Adipocyte (in vitro differentiated cells): ENCODE data around the gene CST7.

ENCODE experiments used
- DNase-seq: peaks from one replicate; pipeline ENCODE4 v3.0.0-alpha.2; 2015; ENCODE audit warnings: low read depth
- H3K27me3 ChIP-seq: replicated peaks from 2 replicates; pipeline ENCODE4 v1.7.0; 2013; ENCODE audit warnings: mild to moderate bottlenecking, low read length, moderate library complexity; ENCODE audit not compliant: control insufficient read depth, insufficient read depth
- H3K36me3 ChIP-seq: 2 replicates; pipeline ENCODE4 v1.7.0; 2013; ENCODE audit warnings: low read length, mild to moderate bottlenecking, moderate library complexity; ENCODE audit not compliant: control insufficient read depth, insufficient read depth, severe bottlenecking
- H3K4me1 ChIP-seq: 2 replicates; pipeline ENCODE4 v1.7.0; 2013; ENCODE audit warnings: mild to moderate bottlenecking, low read length, moderate library complexity; ENCODE audit not compliant: control insufficient read depth, insufficient read depth
- H3K4me3 ChIP-seq: 2 replicates; pipeline ENCODE4 v1.7.0; 2013; ENCODE audit warnings: mild to moderate bottlenecking, low read length, moderate library complexity
- H3K9ac ChIP-seq: 2 replicates; pipeline ENCODE4 v1.7.0; 2013; ENCODE audit warnings: mild to moderate bottlenecking, low read length, moderate library complexity
- H3K9me3 ChIP-seq: 2 replicates; pipeline ENCODE4 v1.7.0; 2013; ENCODE audit warnings: mild to moderate bottlenecking, low read length, moderate library complexity; ENCODE audit not compliant: control insufficient read depth

Gene CST7

DNA sequence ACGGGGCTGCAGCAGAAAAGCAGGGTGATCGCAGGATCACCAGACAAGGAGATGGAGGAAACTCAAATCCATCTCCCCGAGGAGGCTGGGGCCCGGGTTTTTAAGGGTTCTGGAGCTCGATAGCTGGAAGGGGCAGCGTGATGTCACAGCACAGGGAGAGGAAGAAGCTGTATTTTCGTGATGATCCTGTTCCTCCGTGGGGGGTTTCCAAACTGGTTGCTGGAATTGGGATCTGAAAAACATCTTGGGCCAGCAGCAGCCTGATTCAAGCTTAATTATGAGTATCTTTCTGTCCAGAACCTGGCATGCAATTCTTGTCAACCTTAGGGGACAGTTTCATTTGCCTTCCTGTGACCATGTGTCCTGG lies 4.1 kb downstream of the CST7 start:
- no peaks in the 10 kb centered on the region for H3K9me3 ChIP-seq
- H3K4me3 ChIP-seq = no peak overlapping the region
- peaks cover 37% of the 10 kb centered on the region for H3K36me3 ChIP-seq
- H3K27me3 ChIP-seq = no peaks in the 10 kb centered on the region
- H3K4me1 ChIP-seq = peaks cover 10% of the 10 kb centered on the region
- DNase-seq = no peak
- H3K9ac ChIP-seq = no peak overlapping the region

DNA sequence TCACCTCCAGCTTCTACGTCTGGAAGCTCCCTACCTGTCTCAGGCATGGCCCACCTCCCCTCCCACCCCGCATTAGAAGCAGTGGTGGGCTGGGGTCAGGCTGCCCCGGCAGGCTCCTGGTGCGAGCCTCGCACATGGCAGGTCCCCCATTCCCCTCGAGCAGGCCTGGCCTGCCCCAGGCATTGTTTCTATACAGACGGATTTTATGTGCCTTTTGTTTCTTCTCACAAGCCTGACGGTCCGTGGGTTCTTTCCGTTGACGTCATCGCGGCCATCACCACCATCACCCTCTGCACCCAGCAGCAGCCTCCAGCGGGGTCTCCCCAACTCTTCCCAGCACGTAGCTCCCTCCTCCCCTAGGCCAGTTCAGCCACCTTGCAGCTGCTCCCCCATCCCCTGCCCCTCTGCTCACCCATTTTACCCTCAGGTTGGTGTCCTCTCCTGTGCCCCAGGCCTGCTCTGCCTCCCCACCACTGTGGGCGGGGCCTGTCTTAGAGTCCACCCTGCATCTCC lies 4.6 kb downstream of the CST7 start:
- Histone ChIP-seq H3K36me3 (peaks cover 41% of the 10 kb centered on the region), H3K4me3 (no peak overlapping the region)
- no peak for DNase-seq

GRCh38 chr20:24954151-24954550 lies 5.1 kb downstream of the CST7 start:
- H3K9me3 ChIP-seq = no peaks in the 10 kb centered on the region
- H3K27me3 ChIP-seq = no peaks in the 10 kb centered on the region
- H3K36me3 ChIP-seq = peaks cover 46% of the 10 kb centered on the region
- no peak overlapping the region for H3K9ac ChIP-seq
- no peak for DNase-seq
- no peak overlapping the region for H3K4me3 ChIP-seq
- peaks cover 10% of the 10 kb centered on the region for H3K4me1 ChIP-seq

More for the DNA sequence above, 4.6 kb downstream of the CST7 start:
- Histone ChIP-seq H3K9ac (no peak overlapping the region), H3K9me3 (no peaks in the 10 kb centered on the region), H3K27me3 (no peaks in the 10 kb centered on the region), H3K4me1 (peaks cover 10% of the 10 kb centered on the region)

GRCh38 chr20:24954566-24954965 lies 5.5 kb downstream of the CST7 start:
- no peak overlapping the region for H3K4me3 ChIP-seq
- peaks cover 50% of the 10 kb centered on the region for H3K36me3 ChIP-seq
- H3K9ac ChIP-seq = no peak overlapping the region
- peaks cover 10% of the 10 kb centered on the region for H3K4me1 ChIP-seq
- H3K9me3 ChIP-seq = no peaks in the 10 kb centered on the region
- no peaks in the 10 kb centered on the region for H3K27me3 ChIP-seq
- DNase-seq = no peak

DNA sequence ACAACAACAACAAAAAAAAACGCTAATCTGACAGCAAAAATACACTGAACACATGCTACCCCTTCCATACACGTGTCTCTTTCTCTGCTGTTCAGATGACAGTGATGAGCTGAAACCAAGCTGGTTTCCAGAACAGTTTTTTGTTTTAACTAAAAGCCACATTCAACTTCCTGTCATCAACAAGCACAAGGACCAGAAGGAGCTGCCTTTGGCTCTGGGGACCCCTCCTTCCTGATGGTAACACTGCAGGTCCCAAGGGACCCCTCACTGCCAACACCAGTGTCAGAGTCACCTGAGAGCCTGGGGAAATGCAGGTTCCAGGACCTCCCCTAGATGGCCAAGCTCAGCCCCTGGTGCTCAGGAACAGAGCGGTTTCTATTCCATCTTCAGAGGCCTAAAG lies 6.0 kb downstream of the CST7 start:
- Histone ChIP-seq H3K36me3 (peaks cover 54% of the 10 kb centered on the region), H3K9ac (no peak overlapping the region), H3K4me1 (peaks cover 10% of the 10 kb centered on the region), H3K27me3 (no peaks in the 10 kb centered on the region), H3K9me3 (no peaks in the 10 kb centered on the region), H3K4me3 (no peak overlapping the region)
- no peak for DNase-seq

- no peak for DNase-seq
- no peak overlapping the region for H3K4me3 ChIP-seq
- no peak overlapping the region for H3K9ac ChIP-seq
- no peaks in the 10 kb centered on the region for H3K9me3 ChIP-seq
- no peaks in the 10 kb centered on the region for H3K27me3 ChIP-seq
- H3K36me3 ChIP-seq = peaks cover 64% of the 10 kb centered on the region
- peaks cover 10% of the 10 kb centered on the region for H3K4me1 ChIP-seq
Measured at GRCh38 chr20:24956001-24956841, 7.2 kb downstream of the CST7 start.

DNA sequence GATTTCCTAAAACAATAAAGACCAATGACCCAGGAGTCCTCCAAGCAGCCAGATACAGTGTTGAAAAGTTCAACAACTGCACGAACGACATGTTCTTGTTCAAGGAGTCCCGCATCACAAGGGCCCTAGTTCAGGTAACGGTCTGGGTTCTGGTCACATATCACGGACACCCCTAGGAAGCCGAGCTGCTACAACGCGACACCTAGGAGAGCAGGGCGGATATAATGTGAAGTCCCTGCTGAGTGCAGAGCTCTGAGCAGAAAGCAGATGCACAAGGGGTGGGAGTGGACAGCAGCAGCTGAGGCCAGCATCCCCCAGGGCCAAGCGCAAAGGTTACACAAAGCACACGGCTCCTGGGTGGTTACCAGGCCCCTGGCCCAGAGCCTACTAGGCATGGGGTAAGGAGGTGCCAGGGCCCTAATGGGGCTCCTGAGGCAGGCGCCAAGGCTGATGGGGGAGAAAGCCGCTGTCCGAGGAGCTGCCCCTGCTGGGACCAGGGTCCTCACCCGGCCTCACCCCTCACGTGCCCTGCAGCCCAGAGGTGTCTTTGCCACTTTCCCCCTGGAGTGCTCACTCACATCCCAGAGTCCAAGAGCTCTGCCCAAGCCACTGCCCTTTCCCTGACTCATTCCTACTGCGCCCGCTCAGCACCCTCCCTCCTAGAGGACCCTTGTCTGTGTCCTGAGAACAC lies 8.4 kb downstream of the CST7 start:
- DNase-seq = no peak

GRCh38 chr20:24958506-24959385 lies 9.7 kb downstream of the CST7 start:
- H3K4me3 ChIP-seq = no peak overlapping the region
- H3K4me1 ChIP-seq = peaks cover 10% of the 10 kb centered on the region
- H3K9me3 ChIP-seq = no peaks in the 10 kb centered on the region
- no peak overlapping the region for H3K9ac ChIP-seq
- peaks cover 84% of the 10 kb centered on the region for H3K36me3 ChIP-seq
- no peak for DNase-seq
- no peaks in the 10 kb centered on the region for H3K27me3 ChIP-seq

More for the DNA sequence above, 8.4 kb downstream of the CST7 start:
- Histone ChIP-seq H3K9ac (no peak overlapping the region), H3K4me1 (peaks cover 10% of the 10 kb centered on the region), H3K36me3 (peaks cover 76% of the 10 kb centered on the region), H3K27me3 (no peaks in the 10 kb centered on the region), H3K4me3 (no peak overlapping the region), H3K9me3 (no peaks in the 10 kb centered on the region)

GRCh38 chr20:24959591-24960301 lies 10.7 kb downstream of the CST7 start:
- no peak overlapping the region for H3K4me3 ChIP-seq
- no peak for DNase-seq
- peaks cover 10% of the 10 kb centered on the region for H3K4me1 ChIP-seq
- H3K27me3 ChIP-seq = no peaks in the 10 kb centered on the region
- no peaks in the 10 kb centered on the region for H3K9me3 ChIP-seq
- H3K9ac ChIP-seq = no peak overlapping the region
- peaks cover 86% of the 10 kb centered on the region for H3K36me3 ChIP-seq

DNA sequence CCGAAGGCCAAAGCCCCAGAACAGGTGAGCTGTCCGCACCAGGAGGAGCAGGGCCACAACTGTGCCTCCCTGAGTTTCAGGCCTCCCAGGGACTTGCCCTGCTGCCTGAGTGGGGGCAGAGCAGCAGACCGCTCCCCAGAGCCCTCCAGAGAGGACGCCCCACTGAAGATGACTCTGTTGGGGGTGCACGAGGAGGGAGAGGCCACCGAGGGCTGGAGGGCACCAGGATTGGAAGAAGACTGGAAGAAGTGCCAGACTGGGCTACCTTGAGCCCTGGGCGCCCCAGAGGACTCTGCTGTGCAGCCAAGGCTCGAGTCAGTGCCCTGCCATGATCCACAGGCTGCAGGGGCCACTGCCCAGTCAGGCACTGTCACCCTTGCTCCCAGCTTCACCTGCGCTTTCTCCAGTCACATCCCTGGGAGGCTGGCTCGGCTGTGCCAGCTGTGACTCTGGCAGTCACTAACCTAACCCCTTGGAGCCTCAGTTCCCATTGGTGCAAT lies 11.3 kb downstream of the CST7 start:
- Histone ChIP-seq H3K4me1 (peaks cover 10% of the 10 kb centered on the region), H3K9me3 (no peaks in the 10 kb centered on the region), H3K4me3 (no peak overlapping the region), H3K27me3 (no peaks in the 10 kb centered on the region), H3K36me3 (peaks cover 91% of the 10 kb centered on the region), H3K9ac (no peak overlapping the region)
- DNase-seq = no peak
